Smooth muscle cell (in vitro differentiated cells): ENCODE data around the gene LPAR6. TPM values are rescaled to one million over a fixed set of nuclear protein-coding genes. Genes with fewer than 3 reads are reported as not detected.
A peak's percentile ranks its signal among the peaks of the same experiment; 100 is the strongest.

Source experiments
- DNase-seq: peaks from one replicate; lab custom pipeline; 2025; ENCODE audit not compliant: unreplicated experiment; lab: John Stamatoyannopoulos, UW
- H2AFZ ChIP-seq: fragments of 200-600 bp; sonication (generic); 2 replicates; pipeline ENCODE4 v1.6.0; 2016; ENCODE audit warnings: antibody characterized with exemption, low read depth, mild to moderate bottlenecking
- H3F3A ChIP-seq: fragments of 200-600 bp; sonication (generic); 2 replicates; pipeline ENCODE4 v1.6.0; 2017; ENCODE audit warnings: antibody characterized with exemption, low read depth
- H3K27ac ChIP-seq: fragments of 200-600 bp; sonication (generic); 2 replicates; pipeline ENCODE4 v1.5.1; 2016; ENCODE audit warnings: low read depth, mild to moderate bottlenecking
- H3K27me3 ChIP-seq: fragments of 200-600 bp; sonication (generic); 2 replicates; pipeline ENCODE4 v1.6.1; 2016; ENCODE audit warnings: low read depth, mild to moderate bottlenecking
- H3K36me3 ChIP-seq: fragments of 200-600 bp; sonication (generic); 2 replicates; pipeline ENCODE4 v1.5.1; 2016; ENCODE audit warnings: low read depth
- H3K4me1 ChIP-seq: fragments of 200-600 bp; sonication (generic); 2 replicates; pipeline ENCODE4 v1.5.1; 2016; ENCODE audit warnings: low read depth
- H3K4me2 ChIP-seq: fragments of 200-600 bp; sonication (generic); 2 replicates; pipeline ENCODE4 v1.6.0; 2016; ENCODE audit warnings: mild to moderate bottlenecking
- H3K4me3 ChIP-seq: fragments of 200-600 bp; sonication (generic); 2 replicates; pipeline ENCODE4 v1.5.1; 2016; ENCODE audit warnings: mild to moderate bottlenecking
- H3K79me2 ChIP-seq: fragments of 200-600 bp; sonication (generic); 2 replicates; pipeline ENCODE4 v1.6.0; 2016; ENCODE audit warnings: low read depth, mild to moderate bottlenecking
- H3K9ac ChIP-seq: fragments of 200-600 bp; sonication (generic); 2 replicates; pipeline ENCODE4 v1.6.0; 2016; ENCODE audit warnings: low read depth
- H3K9me3 ChIP-seq: fragments of 200-600 bp; sonication (generic); replicated peaks from 2 replicates; pipeline ENCODE4 v1.5.1; 2016; ENCODE audit warnings: low read depth
- H4K20me1 ChIP-seq: fragments of 200-600 bp; sonication (generic); 2 replicates; pipeline ENCODE4 v1.6.0; 2016; ENCODE audit warnings: low read depth
- CTCF ChIP-seq: fragments of 200-600 bp; sonication (generic); IDR thresholded peaks from 2 replicates; pipeline ENCODE4 v1.5.1; 2017; ENCODE audit warnings: borderline replicate concordance, mild to moderate bottlenecking, antibody characterized with exemption; ENCODE audit not compliant: insufficient read depth, poor library complexity, severe bottlenecking
- WGBS: methylation state at CpG from one replicate; pipeline ENCODE4 v1.1.7; 2016; ENCODE audit warnings: low lambda C conversion rate; 5-methylcytosine and 5-hydroxymethylcytosine counted together
- polyA plus RNA-seq: library from polyadenylated mRNA; unstranded; fragments of >200 nt; fragmentation: Nextera tagmentation; extraction: Ambion mirVana; gene quantifications from 2 replicates; pipeline ENCODE4 v1.2.1, GENCODE V29; 2016
- total RNA-seq: library from RNA; depleted of rRNA; stranded (reverse); fragments of >200 nt; gene quantifications from 2 replicates; pipeline ENCODE4 v1.2.3, GENCODE V29; 2014

The LPAR6 gene
- total and polyA plus RNA-seq, 2 experiments from 2014 or later: 5.4 to 14.2 TPM

- WGBS: 96% methylated on average over 5 of the region's 5 CpGs
- TF ChIP-seq CTCF: no peak
- H3K27ac ChIP-seq: no peak overlapping the region
- H4K20me1 ChIP-seq: no peaks in the 10 kb centered on the region
- peak overlapping the region; percentile 62 for H3K4me3 ChIP-seq
- DNase-seq: no peak
- H3F3A ChIP-seq: no peaks in the 10 kb centered on the region
- no peak overlapping the region for H2AFZ ChIP-seq
- H3K9me3 ChIP-seq: no peaks in the 10 kb centered on the region
- peak overlapping the region; percentile 94 for H3K4me2 ChIP-seq
- no peaks in the 10 kb centered on the region for H3K36me3 ChIP-seq
- H3K9ac ChIP-seq: no peak overlapping the region
- peaks cover 23% of the 10 kb centered on the region for H3K4me1 ChIP-seq
- H3K27me3 ChIP-seq: no peaks in the 10 kb centered on the region
- peaks cover 28% of the 10 kb centered on the region for H3K79me2 ChIP-seq
Observed at GRCh38 chr13:48410199-48410598, 2.7 kb downstream of the LPAR6 start.

GRCh38 chr13:48405875-48406274, 7.0 kb downstream of the LPAR6 start:
- Histone ChIP-seq H3K4me2 (no peak overlapping the region), H3K27ac (no peak overlapping the region), H3K36me3 (no peaks in the 10 kb centered on the region), H3K9me3 (no peaks in the 10 kb centered on the region), H3K4me3 (no peak overlapping the region), H4K20me1 (no peaks in the 10 kb centered on the region), H3K9ac (no peak overlapping the region), H3K79me2 (peaks cover 16% of the 10 kb centered on the region), H3K27me3 (no peaks in the 10 kb centered on the region), H3K4me1 (peaks cover 4% of the 10 kb centered on the region), H3F3A (no peaks in the 10 kb centered on the region), H2AFZ (no peak overlapping the region)
- no peak for TF ChIP-seq CTCF
- DNase-seq: no peak

GRCh38 chr13:48404952-48405351, 8.0 kb downstream of the LPAR6 start:
- Histone ChIP-seq H3K36me3 (no peaks in the 10 kb centered on the region), H3K4me2 (no peak overlapping the region), H4K20me1 (no peaks in the 10 kb centered on the region), H3F3A (no peaks in the 10 kb centered on the region), H3K9me3 (no peaks in the 10 kb centered on the region), H2AFZ (no peak overlapping the region), H3K27me3 (no peaks in the 10 kb centered on the region), H3K27ac (no peak overlapping the region), H3K79me2 (peaks cover 6% of the 10 kb centered on the region), H3K4me3 (no peak overlapping the region), H3K9ac (no peak overlapping the region), H3K4me1 (peaks cover 4% of the 10 kb centered on the region)
- TF ChIP-seq CTCF: no peak
- DNase-seq: no peak
- WGBS: 84% methylated on average over 1 of the region's 1 CpG

- DNase-seq: no peak
- H3K4me1 ChIP-seq: peaks cover 4% of the 10 kb centered on the region
- no peaks in the 10 kb centered on the region for H3F3A ChIP-seq
- H2AFZ ChIP-seq: no peak overlapping the region
- H3K9me3 ChIP-seq: no peaks in the 10 kb centered on the region
- H3K4me3 ChIP-seq: no peak overlapping the region
- no peak overlapping the region for H3K4me2 ChIP-seq
- TF ChIP-seq CTCF: no peak
- H3K9ac ChIP-seq: no peak overlapping the region
- H3K36me3 ChIP-seq: no peaks in the 10 kb centered on the region
- no peak overlapping the region for H3K27ac ChIP-seq
- H4K20me1 ChIP-seq: no peaks in the 10 kb centered on the region
- no peaks in the 10 kb centered on the region for H3K79me2 ChIP-seq
- WGBS: 97% methylated on average over 8 of the region's 8 CpGs
- no peaks in the 10 kb centered on the region for H3K27me3 ChIP-seq
Observed at GRCh38 chr13:48403913-48404312, 9.0 kb downstream of the LPAR6 start.
